Activated naive CD4-positive, alpha-beta T cell (primary cell): ENCODE data around the gene GANC.
"Not testable (repeated sequence)": the region's sequence is repeated elsewhere in the genome, so short reads cannot be mapped to it uniquely, and the experiment has no call there.

Source experiments
- DNase-seq, 4 experiments: peaks; one replicate each; lab custom pipeline; 2025; lab: John Stamatoyannopoulos, UW

The GANC gene

GRCh38 chr15:42272939-42273899, at the start of gene GANC, which contains the start of gene TMEM87A:
Gene GANC (plus strand): TSS chr15:42273201. CDS start chr15:42274482, 1,281 bp downstream.
Gene TMEM87A (minus strand): TSS chr15:42273433. CDS start chr15:42273398, 35 bp downstream.
- peak; percentile 83 to 90 (median 86) for DNase-seq

GRCh38 chr15:42226648-42227047, 46.4 kb upstream of the GANC start:
- DNase-seq, result no peak

GRCh38 chr15:42228036-42228435, 45.0 kb upstream of the GANC start:
- DNase-seq, result no peak

GRCh38 chr15:42228981-42229380, 44.0 kb upstream of the GANC start:
- DNase-seq, result not testable (repeated sequence)

GRCh38 chr15:42231088-42231487, 41.9 kb upstream of the GANC start:
- no peak for DNase-seq

- no peak for DNase-seq
These were observed 40.4 kb upstream of the GANC start for GRCh38 chr15:42232606-42233005.

- no peak for DNase-seq
These were observed 39.9 kb upstream of the GANC start for GRCh38 chr15:42233107-42233506.

- DNase-seq, result no peak
These were observed 33.3 kb upstream of the GANC start for GRCh38 chr15:42239528-42240182.

GRCh38 chr15:42240823-42241222, 32.2 kb upstream of the GANC start:
- DNase-seq, result no peak

GRCh38 chr15:42253300-42253699, 19.7 kb upstream of the GANC start:
- no peak for DNase-seq

GRCh38 chr15:42264795-42265194, 8.2 kb upstream of the GANC start:
- DNase-seq, result no peak

- DNase-seq, result no peak
These were observed 5.7 kb upstream of the GANC start for GRCh38 chr15:42267286-42267685.

- DNase-seq, result no peak
These were observed 2.5 kb upstream of the GANC start for GRCh38 chr15:42270551-42270950.

GRCh38 chr15:42270996-42271395, 2.0 kb upstream of the GANC start:
- no peak for DNase-seq

GRCh38 chr15:42273900-42274701, 1.1 kb downstream of the GANC start:
- DNase-seq, result peak; percentile 15 to 47 (median 38)

GRCh38 chr15:42274702-42274989, 1.6 kb downstream of the GANC start:
- DNase-seq, result no peak

GRCh38 chr15:42275780-42276391, 2.9 kb downstream of the GANC start:
- no peak for DNase-seq

GRCh38 chr15:42276762-42277161, 3.8 kb downstream of the GANC start:
- no peak for DNase-seq

GRCh38 chr15:42279234-42279723, 6.3 kb downstream of the GANC start:
- no peak for DNase-seq

- no peak for DNase-seq
These were observed 9.3 kb downstream of the GANC start for GRCh38 chr15:42282344-42282743.

- DNase-seq, result no peak
These were observed 9.9 kb downstream of the GANC start for GRCh38 chr15:42282926-42283325.

- no peak for DNase-seq
These were observed 10.7 kb downstream of the GANC start for GRCh38 chr15:42283671-42284070.
